Muscle of leg (tissue), 11 donors: ENCODE data around the gene KDM4B. TPM values are rescaled to one million over a fixed set of nuclear protein-coding genes. Genes with fewer than 3 reads are reported as not detected.

Source experiments
- DNase-seq: peaks from one replicate; pipeline ENCODE4 v3.0.0; 2013
- H3K27ac ChIP-seq: one replicate; pipeline ENCODE4 v1.5.1; 2013; ENCODE audit warnings: mild to moderate bottlenecking, low read length, control low read depth
- H3K27me3 ChIP-seq: one replicate; pipeline ENCODE4 v1.6.1; 2013; ENCODE audit warnings: low read length; ENCODE audit not compliant: control insufficient read depth, insufficient read depth
- H3K36me3 ChIP-seq: one replicate; pipeline ENCODE4 v1.6.1; 2013; ENCODE audit warnings: low read length; ENCODE audit not compliant: control insufficient read depth, insufficient read depth
- H3K4me1 ChIP-seq: one replicate; pipeline ENCODE4 v1.6.1; 2013; ENCODE audit warnings: low read length; ENCODE audit not compliant: control insufficient read depth, insufficient read depth
- H3K4me3 ChIP-seq: one replicate; pipeline ENCODE4 v1.5.1; 2013; ENCODE audit warnings: low read length, control low read depth
- H3K9me3 ChIP-seq: replicated peaks from 2 replicates; pipeline ENCODE4 v1.6.1; 2013; ENCODE audit warnings: low read depth, low read length; ENCODE audit not compliant: control insufficient read depth
- WGBS: methylation state at CpG from one replicate; pipeline ENCODE4 v1.1.5; 2013; ENCODE audit warnings: missing lambda C conversion rate; ENCODE audit not compliant: insufficient coverage; 5-methylcytosine and 5-hydroxymethylcytosine counted together
- polyA plus RNA-seq, 8 donors: library from polyadenylated mRNA; unstranded; fragments of 120-200 nt; gene quantifications; one replicate each; pipeline versions ENCODE4 v1.2.1 to v1.2.3, GENCODE V29; 2013; ENCODE audit warnings: inconsistent platforms in 1 of 8, low replicate concordance in 1 of 8; ENCODE audit not compliant: insufficient read length in 8 of 8, insufficient read depth in 1 of 8
- total RNA-seq: library from RNA; stranded (reverse); fragments of 120-200 nt; gene quantifications from one replicate; pipeline ENCODE4 v1.2.4, GENCODE V29; 2013

Gene KDM4B
- total and polyA plus RNA-seq, 9 donors = 8.1 to 22.3 (median 21.1) TPM

- no peaks in the 10 kb centered on the region for H3K9me3 ChIP-seq
- WGBS = 93% methylated on average over 12 of the region's 13 CpGs
- H3K4me3 ChIP-seq = no peak overlapping the region
- peaks cover 11% of the 10 kb centered on the region for H3K36me3 ChIP-seq
- no peak overlapping the region for H3K27ac ChIP-seq
- no peak for DNase-seq
- peaks cover 5% of the 10 kb centered on the region for H3K4me1 ChIP-seq
- H3K27me3 ChIP-seq = no peaks in the 10 kb centered on the region
These were observed 37.9 kb downstream of the KDM4B start for GRCh38 chr19:5006821-5007220.

- peaks cover 23% of the 10 kb centered on the region for H3K36me3 ChIP-seq
- DNase-seq = no peak
- 84% methylated on average over 26 of the region's 26 CpGs for WGBS
- no peaks in the 10 kb centered on the region for H3K27me3 ChIP-seq
- H3K4me3 ChIP-seq = no peak overlapping the region
- no peaks in the 10 kb centered on the region for H3K9me3 ChIP-seq
- no peak overlapping the region for H3K27ac ChIP-seq
- peaks cover 3% of the 10 kb centered on the region for H3K4me1 ChIP-seq
These were observed 42.7 kb downstream of the KDM4B start for GRCh38 chr19:5011476-5012238.

GRCh38 chr19:5012688-5013457 is 44.0 kb downstream of the KDM4B start:
- H3K9me3 ChIP-seq = no peaks in the 10 kb centered on the region
- WGBS = 86% methylated on average over 18 of the region's 25 CpGs
- peaks cover 3% of the 10 kb centered on the region for H3K4me1 ChIP-seq
- no peaks in the 10 kb centered on the region for H3K27me3 ChIP-seq
- H3K27ac ChIP-seq = no peak overlapping the region
- peaks cover 27% of the 10 kb centered on the region for H3K36me3 ChIP-seq
- DNase-seq = no peak
- H3K4me3 ChIP-seq = no peak overlapping the region

- DNase-seq = no peak
- WGBS = 90% methylated on average over 10 of the region's 14 CpGs
- Histone ChIP-seq H3K27me3 (no peaks in the 10 kb centered on the region), H3K4me1 (peaks cover 3% of the 10 kb centered on the region), H3K36me3 (peaks cover 34% of the 10 kb centered on the region), H3K4me3 (no peak overlapping the region), H3K27ac (no peak overlapping the region), H3K9me3 (no peaks in the 10 kb centered on the region)
These were observed 44.8 kb downstream of the KDM4B start for GRCh38 chr19:5013761-5014160.

GRCh38 chr19:5014941-5015340 is 46.0 kb downstream of the KDM4B start:
- no peaks in the 10 kb centered on the region for H3K27me3 ChIP-seq
- H3K4me3 ChIP-seq = no peak overlapping the region
- H3K4me1 ChIP-seq = peaks cover 3% of the 10 kb centered on the region
- peaks cover 34% of the 10 kb centered on the region for H3K36me3 ChIP-seq
- no peaks in the 10 kb centered on the region for H3K9me3 ChIP-seq
- no peak for DNase-seq
- no peak overlapping the region for H3K27ac ChIP-seq
- WGBS = 86% methylated on average over 7 of the region's 13 CpGs

GRCh38 chr19:5016268-5016667 is 47.4 kb downstream of the KDM4B start:
- no peak overlapping the region for H3K27ac ChIP-seq
- H3K27me3 ChIP-seq = no peaks in the 10 kb centered on the region
- H3K4me1 ChIP-seq = peaks cover 3% of the 10 kb centered on the region
- H3K4me3 ChIP-seq = no peak overlapping the region
- H3K36me3 ChIP-seq = peaks cover 36% of the 10 kb centered on the region
- WGBS = 78% methylated on average over 11 of the region's 16 CpGs
- DNase-seq = no peak
- H3K9me3 ChIP-seq = no peaks in the 10 kb centered on the region

GRCh38 chr19:5016781-5017180 is 47.9 kb downstream of the KDM4B start:
- no peak for DNase-seq
- H3K27me3 ChIP-seq = no peaks in the 10 kb centered on the region
- H3K4me1 ChIP-seq = peaks cover 3% of the 10 kb centered on the region
- H3K4me3 ChIP-seq = no peak overlapping the region
- peaks cover 36% of the 10 kb centered on the region for H3K36me3 ChIP-seq
- H3K27ac ChIP-seq = no peak overlapping the region
- WGBS = 95% methylated on average over 7 of the region's 14 CpGs
- H3K9me3 ChIP-seq = no peaks in the 10 kb centered on the region

- H3K4me3 ChIP-seq = no peak overlapping the region
- H3K4me1 ChIP-seq = peaks cover 3% of the 10 kb centered on the region
- 79% methylated on average over 2 of the region's 5 CpGs for WGBS
- H3K36me3 ChIP-seq = peaks cover 36% of the 10 kb centered on the region
- no peak for DNase-seq
- no peak overlapping the region for H3K27ac ChIP-seq
- H3K27me3 ChIP-seq = no peaks in the 10 kb centered on the region
- H3K9me3 ChIP-seq = no peaks in the 10 kb centered on the region
These were observed 48.3 kb downstream of the KDM4B start for GRCh38 chr19:5017235-5017634.

- H3K36me3 ChIP-seq = peaks cover 31% of the 10 kb centered on the region
- no peak overlapping the region for H3K27ac ChIP-seq
- WGBS = 91% methylated on average over 12 of the region's 16 CpGs
- peaks cover 10% of the 10 kb centered on the region for H3K4me1 ChIP-seq
- H3K4me3 ChIP-seq = no peak overlapping the region
- no peaks in the 10 kb centered on the region for H3K27me3 ChIP-seq
- H3K9me3 ChIP-seq = no peaks in the 10 kb centered on the region
- no peak for DNase-seq
These were observed 49.5 kb downstream of the KDM4B start for GRCh38 chr19:5018224-5019015.

GRCh38 chr19:5020368-5020767 is 51.5 kb downstream of the KDM4B start:
- Histone ChIP-seq H3K4me1 (peaks cover 30% of the 10 kb centered on the region), H3K36me3 (peaks cover 31% of the 10 kb centered on the region), H3K27me3 (no peaks in the 10 kb centered on the region), H3K9me3 (no peaks in the 10 kb centered on the region), H3K27ac (no peak overlapping the region), H3K4me3 (no peak overlapping the region)
- 90% methylated on average over 14 of the region's 21 CpGs for WGBS
- DNase-seq = no peak
